Measurements from ENCODE around the gene CCNB2.

CCNB2 gene

DNA sequence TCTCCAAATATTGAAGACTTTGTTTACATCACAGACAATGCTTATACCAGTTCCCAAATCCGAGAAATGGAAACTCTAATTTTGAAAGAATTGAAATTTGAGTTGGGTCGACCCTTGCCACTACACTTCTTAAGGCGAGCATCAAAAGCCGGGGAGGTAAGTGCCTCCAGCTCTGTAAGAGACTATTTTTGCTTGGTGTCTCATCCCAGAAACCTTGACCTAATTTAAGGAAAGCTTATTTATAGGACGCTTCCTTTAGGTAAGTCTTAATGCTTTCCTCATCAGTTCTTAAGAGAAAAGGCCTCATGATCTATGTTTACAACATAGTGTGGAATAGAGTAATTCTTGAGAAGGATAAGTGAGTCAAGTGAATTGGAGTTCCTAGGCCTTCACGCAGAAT is 11.8 kb downstream of the CCNB2 start:
- no peak for TF ChIP-seq CTCF (IDR thresholded peaks at IDR 0.05; ENCODE audit: low read depth, low read length, poor library complexity, severe bottlenecking)
- TF ChIP-seq EZH2phosphoT487 (IDR thresholded peaks at IDR 0.05; ENCODE audit: borderline replicate concordance, low read length): no peak
- no peaks in the 10 kb centered on the region for H3K4me1 ChIP-seq (ENCODE audit: control insufficient read depth, low read length)
- peaks cover 10% of the 10 kb centered on the region for H3K79me2 ChIP-seq (ENCODE audit: control insufficient read depth, low read length)
- H3K27me3 ChIP-seq (ENCODE audit: control insufficient read depth, low read length): no peaks in the 10 kb centered on the region
- peaks cover 89% of the 10 kb centered on the region for H3K36me3 ChIP-seq (ENCODE audit: control insufficient read depth, low read length)
- H3K27ac ChIP-seq (ENCODE audit: low read depth, low read length): no peak overlapping the region
- no peak overlapping the region for H3K4me3 ChIP-seq (ENCODE audit: low read length)
- H3K4me2 ChIP-seq (ENCODE audit: low read length): no peak overlapping the region
- 0 out of 2 replicates have a peak, but pooled peaks cover 5% of the 10 kb centered on the region for H3F3A ChIP-seq (ENCODE audit: control insufficient read depth, insufficient read depth)
- no peaks in the 10 kb centered on the region for H3K9me3 ChIP-seq (ENCODE audit: control insufficient read depth, insufficient read depth, low read length)
- H4K20me1 ChIP-seq (ENCODE audit: control insufficient read depth, insufficient read depth, low read depth, low read length): peaks cover 4% of the 10 kb centered on the region; the same call in 1 of the 2 replicates
- no peaks in the 10 kb centered on the region for H3K9me2 ChIP-seq (replicated peaks; ENCODE audit: control insufficient read depth, low read length)

GRCh38 chr15:59119625-59120024 is 14.7 kb downstream of the CCNB2 start:
- H3K4me1 ChIP-seq (ENCODE audit: control insufficient read depth, low read length): no peaks in the 10 kb centered on the region
- no peaks in the 10 kb centered on the region for H3K27me3 ChIP-seq (ENCODE audit: control insufficient read depth, low read length)
- H3F3A ChIP-seq (ENCODE audit: control insufficient read depth, insufficient read depth): 0 out of 2 replicates have a peak, but pooled peaks cover 5% of the 10 kb centered on the region
- H3K9me2 ChIP-seq (replicated peaks; ENCODE audit: control insufficient read depth, low read length): no peaks in the 10 kb centered on the region
- H3K79me2 ChIP-seq (ENCODE audit: control insufficient read depth, low read length): peaks cover 6% of the 10 kb centered on the region
- no peak overlapping the region for H3K27ac ChIP-seq (ENCODE audit: low read depth, low read length)
- no peak overlapping the region for H3K4me3 ChIP-seq (ENCODE audit: low read length)
- no peaks in the 10 kb centered on the region for H3K9me3 ChIP-seq (ENCODE audit: control insufficient read depth, insufficient read depth, low read length)
- no peak overlapping the region for H3K4me2 ChIP-seq (ENCODE audit: low read length)
- peaks cover 4% of the 10 kb centered on the region; the same call in 1 of the 2 replicates for H4K20me1 ChIP-seq (ENCODE audit: control insufficient read depth, insufficient read depth, low read depth, low read length)
- TF ChIP-seq CTCF (IDR thresholded peaks at IDR 0.05; ENCODE audit: low read depth, low read length, poor library complexity, severe bottlenecking): no peak
- no peak for TF ChIP-seq EZH2phosphoT487 (IDR thresholded peaks at IDR 0.05; ENCODE audit: borderline replicate concordance, low read length)
- peaks cover 92% of the 10 kb centered on the region for H3K36me3 ChIP-seq (ENCODE audit: control insufficient read depth, low read length)

GRCh38 chr15:59120937-59121336 is 16.0 kb downstream of the CCNB2 start:
- Histone ChIP-seq H3F3A (ENCODE audit: control insufficient read depth, insufficient read depth) (0 out of 2 replicates have a peak, but pooled peaks cover 5% of the 10 kb centered on the region), H3K27ac (ENCODE audit: low read depth, low read length) (no peak overlapping the region), H4K20me1 (ENCODE audit: control insufficient read depth, insufficient read depth, low read depth, low read length) (peaks cover 4% of the 10 kb centered on the region; the same call in 1 of the 2 replicates), H3K4me3 (ENCODE audit: low read length) (no peak overlapping the region), H3K36me3 (ENCODE audit: control insufficient read depth, low read length) (peaks cover 92% of the 10 kb centered on the region), H3K27me3 (ENCODE audit: control insufficient read depth, low read length) (no peaks in the 10 kb centered on the region), H3K9me3 (ENCODE audit: control insufficient read depth, insufficient read depth, low read length) (no peaks in the 10 kb centered on the region), H3K9me2 (replicated peaks; ENCODE audit: control insufficient read depth, low read length) (no peaks in the 10 kb centered on the region), H3K79me2 (ENCODE audit: control insufficient read depth, low read length) (peaks cover 17% of the 10 kb centered on the region), H3K4me1 (ENCODE audit: control insufficient read depth, low read length) (no peaks in the 10 kb centered on the region), H3K4me2 (ENCODE audit: low read length) (no peak overlapping the region)
- TF ChIP-seq EZH2phosphoT487 (IDR thresholded peaks at IDR 0.05; ENCODE audit: borderline replicate concordance, low read length) (no peak), CTCF (IDR thresholded peaks at IDR 0.05; ENCODE audit: low read depth, low read length, poor library complexity, severe bottlenecking) (no peak)

Measured in DOHH2 (cell line).